ENCODE results near the gene NTSR1.
"Not testable (repeated sequence)": the region's sequence is repeated elsewhere in the genome, so short reads cannot be mapped to it uniquely, and the experiment has no call there.

NTSR1 gene

DNA sequence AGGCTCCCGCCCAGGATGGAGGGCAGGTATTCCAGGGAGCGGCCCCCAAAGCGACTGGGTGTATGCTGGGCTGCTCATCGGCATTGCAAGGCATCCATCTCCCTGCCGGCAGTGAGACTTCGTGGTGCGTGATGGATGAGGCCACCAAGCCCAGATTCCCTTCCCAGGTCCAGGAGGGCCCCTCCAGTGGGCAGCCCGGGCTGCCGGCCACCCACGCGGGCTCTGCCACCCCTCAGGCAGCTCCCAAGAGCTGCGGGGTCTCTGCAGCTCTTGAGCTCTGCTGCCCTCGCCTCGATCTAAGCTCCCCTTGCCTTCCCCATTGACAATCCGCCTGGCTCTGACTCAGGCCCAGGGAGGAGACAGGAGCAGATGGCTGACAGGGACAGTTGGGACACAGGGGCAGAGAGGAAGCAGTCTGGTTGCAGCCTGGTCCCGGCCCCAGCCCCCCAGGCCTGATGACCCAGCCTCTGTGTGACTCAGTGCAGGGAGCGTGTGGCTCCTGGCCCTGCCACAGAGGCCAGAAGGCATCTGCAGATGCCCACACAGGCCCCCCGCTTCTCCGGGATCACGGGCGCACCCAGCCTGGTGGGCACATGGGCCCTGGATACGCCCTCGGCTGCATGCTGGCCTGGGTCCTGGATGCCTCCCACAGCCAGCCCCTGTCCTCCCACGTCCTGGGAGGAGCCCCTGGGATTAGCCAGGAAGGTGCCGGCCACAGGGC is 33.3 kb upstream of the NTSR1 start:
- DNase-seq, result peak; percentile 23

DNA sequence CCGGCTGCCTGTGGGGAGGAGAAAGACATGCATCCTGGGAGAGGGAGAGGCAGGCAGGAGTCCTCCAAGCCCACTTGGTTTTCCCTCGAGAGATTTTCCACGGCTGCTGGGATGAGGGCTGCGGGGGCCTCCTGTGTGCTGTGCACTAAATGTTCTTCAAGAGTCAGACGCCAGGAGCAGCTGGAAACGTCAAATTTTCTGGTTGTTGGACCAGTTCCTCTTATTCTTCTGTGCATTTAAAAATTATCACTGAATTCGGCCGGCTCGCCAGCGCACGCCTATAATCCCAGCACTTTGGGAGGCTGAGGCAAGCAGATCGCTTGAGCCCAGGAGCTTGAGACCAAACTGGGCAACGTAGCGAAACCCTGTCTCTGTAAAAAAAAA is 32.8 kb upstream of the NTSR1 start:
- DNase-seq, result no peak

DNA sequence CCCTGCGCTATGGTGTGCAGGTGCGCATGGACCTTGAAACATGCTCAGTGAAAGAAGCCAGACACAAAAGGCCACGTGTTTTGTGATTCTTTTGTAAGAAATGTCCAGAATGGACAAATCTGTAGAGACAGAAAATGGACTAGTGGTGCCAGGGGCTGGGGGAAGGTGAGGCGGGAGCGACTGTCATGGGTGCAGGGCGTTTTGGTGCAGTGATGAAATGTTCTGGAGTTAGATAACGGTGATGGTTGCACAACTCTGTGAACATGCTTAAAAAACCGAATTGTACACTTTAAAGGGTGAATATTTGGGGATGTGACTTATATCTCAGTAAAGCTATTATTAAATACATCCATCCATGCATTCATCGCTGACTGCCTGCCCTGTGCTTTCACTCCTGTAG is 31.7 kb upstream of the NTSR1 start:
- DNase-seq, result no peak

GRCh38 chr20:62677678-62678077 is 31.0 kb upstream of the NTSR1 start:
- no peak for DNase-seq

- DNase-seq, result peak; percentile 74
Measured at GRCh38 chr20:62678553-62678952, 30.1 kb upstream of the NTSR1 start.

- no peak for DNase-seq
Measured at GRCh38 chr20:62679978-62680589, 28.6 kb upstream of the NTSR1 start.

- DNase-seq, result no peak
Measured at GRCh38 chr20:62682912-62683517, 25.6 kb upstream of the NTSR1 start.

GRCh38 chr20:62683660-62684322 is 24.8 kb upstream of the NTSR1 start:
- DNase-seq, result not testable (repeated sequence)

DNA sequence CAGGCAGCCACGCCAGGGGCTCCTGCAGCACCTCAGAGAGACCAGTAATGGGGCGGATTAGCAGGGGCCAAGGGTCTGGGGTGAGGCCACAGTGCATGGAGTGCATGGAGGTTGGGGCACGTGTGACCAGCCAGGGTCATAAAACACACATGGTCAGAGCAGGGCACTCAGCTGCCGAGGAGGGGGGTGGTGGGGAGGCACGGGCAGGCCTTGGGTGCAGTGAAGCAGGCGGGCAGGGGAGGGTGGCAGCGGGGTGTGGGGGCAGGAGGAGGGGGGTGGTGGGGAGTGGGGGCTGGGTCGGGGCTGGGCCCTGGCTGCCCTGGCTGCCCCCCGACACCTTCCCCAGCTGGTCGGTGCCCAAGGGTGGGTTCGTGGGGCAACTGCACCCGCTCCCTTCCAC is 23.7 kb upstream of the NTSR1 start:
- DNase-seq, result no peak

DNA sequence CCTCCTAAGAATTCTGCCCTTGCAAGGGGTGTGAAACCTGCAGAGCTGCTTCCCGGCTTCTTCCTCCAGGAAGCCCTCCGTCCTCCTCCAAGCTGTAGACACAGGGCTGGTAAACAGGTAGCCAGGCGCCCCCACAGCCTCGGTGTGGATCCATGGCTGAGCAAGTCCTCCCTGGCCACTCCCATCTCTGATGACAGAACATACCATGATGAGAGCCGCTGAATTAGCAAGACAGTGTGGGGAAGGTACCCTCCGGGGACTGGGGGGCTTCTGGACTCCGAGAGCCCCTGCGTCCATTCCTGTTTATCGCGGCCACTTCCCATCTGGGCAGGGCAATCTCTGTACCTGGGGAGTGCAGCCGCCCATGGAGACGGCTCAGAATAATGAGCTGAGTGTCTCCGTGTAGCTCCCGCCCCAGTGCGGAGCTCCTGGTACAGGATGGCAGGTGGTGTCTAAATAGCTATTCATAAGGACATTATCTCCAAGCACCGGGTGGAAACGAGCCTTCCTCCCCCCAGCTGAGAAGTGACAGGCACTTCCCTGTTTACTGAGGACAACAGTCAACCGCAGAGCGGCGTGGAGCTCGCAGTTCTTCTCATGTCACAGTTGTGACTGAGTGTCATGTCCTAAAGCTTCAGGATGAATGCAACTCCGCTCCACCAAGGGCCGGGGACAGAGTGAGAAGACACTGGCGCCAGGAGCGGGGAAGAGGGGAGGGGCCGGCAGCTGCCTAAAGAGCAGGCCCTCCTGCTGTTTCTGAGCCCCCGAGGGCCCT is 22.7 kb upstream of the NTSR1 start:
- peak; percentile 93 for DNase-seq

DNA sequence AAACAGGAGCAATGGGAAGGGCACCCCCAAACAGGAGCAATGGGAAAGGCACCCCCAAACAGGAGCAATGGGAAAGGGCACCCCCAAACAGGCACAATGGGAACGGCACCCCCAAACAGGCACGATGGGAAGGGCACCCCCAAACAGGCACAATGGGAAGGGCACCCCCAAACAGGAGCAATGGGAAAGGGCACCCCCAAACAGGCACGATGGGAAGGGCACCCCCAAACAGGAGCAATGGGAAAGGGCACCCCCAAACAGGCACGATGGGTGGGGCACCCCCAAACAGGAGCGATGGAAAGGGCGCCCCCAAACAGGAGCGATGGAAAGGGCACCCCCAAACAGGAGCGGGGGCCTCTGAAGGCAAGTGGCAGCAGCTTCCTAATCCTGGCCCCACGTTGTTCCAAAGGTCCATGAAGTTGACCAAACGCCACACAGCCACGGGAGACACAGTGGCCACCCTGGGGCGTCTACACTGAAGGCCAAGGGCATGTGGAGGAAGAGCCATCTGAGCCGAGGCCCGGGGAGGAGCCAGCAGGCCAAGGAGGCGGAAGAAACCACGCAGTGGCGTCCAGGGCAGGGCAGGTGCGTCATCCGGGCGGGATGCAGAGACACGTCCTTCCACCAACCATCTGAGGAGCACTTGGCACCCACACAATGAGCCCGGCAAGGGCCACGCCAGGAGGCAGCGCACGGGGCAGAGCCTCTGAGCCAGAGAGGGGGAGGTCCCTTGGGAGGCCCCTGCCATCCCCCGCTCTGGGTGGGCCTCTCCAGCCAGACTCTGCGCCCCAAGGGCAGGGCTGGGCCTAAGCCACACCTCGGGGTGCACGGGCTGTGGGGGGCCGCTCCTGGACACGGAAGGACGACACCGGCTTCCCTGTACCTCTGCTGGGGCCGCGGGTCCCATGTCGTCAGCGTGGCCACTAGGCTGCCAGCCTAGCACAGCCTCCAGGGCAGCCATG is 21.5 kb upstream of the NTSR1 start:
- no peak for DNase-seq

DNA sequence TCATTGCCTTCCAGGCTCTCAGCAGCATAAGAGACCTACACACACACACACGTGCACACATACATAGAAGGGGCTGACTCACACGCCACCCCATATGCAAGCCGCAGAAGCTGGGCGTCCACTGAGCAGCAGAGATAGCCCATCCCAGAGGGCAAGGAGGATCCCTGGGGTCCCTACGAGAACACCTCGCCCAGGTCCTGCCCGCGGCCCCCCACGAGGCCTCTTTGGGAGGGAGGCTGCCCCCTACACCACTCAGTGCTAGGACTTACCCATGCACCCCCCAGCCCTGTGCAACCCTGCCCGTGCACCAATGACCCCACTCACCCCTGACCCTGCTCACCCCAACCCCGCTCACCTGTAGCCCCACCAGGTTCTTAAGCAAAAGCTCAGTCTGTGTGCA is 20.6 kb upstream of the NTSR1 start:
- DNase-seq, result no peak

DNA sequence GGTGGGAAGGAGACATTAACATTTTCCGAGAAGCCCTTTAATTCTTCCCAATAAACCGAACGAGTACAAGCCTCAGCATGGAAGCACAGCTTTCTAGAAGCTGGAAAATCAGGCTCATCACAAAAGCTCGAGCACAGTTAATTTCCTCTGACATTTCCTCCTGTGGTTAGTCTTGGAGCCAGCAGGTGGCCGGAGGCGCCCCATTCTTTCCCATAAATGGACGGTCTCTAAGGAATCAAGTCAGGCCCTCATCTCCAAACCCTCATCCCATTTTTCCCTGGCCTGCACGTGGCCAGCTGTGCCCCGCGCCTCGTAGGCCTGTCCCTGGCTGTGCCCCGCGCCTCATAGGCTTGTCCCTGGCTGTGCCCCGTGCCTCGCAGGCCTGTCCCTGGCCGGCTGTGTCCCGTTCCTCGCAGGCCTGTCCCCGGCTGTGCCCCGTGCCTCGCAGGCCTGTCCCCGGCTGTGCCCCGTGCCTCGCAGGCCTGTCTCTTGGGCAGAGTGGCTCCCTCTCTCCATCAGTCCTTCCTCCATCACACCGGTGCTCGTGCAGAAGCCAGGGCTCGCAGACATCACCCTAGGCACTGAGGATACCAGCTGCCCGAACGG is 19.7 kb upstream of the NTSR1 start:
- no peak for DNase-seq

DNA sequence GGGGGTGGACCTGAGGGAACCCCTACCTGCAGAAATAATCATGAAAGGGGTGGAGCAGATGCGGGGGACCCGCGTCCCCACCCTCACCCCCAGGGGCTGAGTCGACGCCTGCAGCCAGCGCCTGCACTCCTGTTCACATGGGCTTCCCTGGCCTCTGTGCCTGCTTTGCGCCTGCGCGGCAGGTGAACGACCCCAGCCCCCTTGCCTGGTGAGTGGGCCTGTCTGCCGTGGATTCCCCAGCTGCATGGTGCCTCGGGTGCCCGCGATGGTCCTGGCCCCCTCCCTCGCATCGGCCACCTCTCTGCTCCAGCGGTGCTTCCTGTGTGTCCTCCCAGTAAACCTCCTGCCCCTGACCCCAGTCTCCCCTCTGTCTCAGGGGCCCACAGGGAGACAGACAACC is 18.8 kb upstream of the NTSR1 start:
- no peak for DNase-seq

DNA sequence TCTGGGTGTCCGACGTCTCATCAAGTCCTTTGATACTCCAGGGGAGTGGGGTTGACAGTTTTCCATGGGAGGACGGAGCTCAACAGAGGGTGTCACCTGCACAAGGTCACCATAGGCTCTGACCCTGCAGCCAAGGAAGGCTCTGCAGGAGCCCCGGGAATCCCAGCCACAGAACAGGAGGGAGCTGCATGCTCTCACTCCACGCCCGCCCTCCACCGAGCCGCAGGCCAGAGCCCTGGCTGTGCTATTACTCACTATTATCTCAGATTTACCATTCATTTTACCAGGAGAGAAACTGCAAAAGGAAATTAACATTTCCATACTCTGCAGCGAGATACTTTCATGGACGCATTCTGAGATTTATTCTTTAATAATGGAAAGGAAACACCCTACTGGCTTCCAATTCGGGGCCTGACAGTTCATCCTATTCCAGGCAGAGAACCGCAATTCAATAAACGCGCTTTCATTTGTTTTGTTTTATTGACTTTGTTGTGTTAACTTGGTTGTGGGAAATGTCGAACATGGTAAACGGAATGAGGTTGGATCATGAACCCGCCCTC is 18.3 kb upstream of the NTSR1 start:
- DNase-seq, result no peak

DNA sequence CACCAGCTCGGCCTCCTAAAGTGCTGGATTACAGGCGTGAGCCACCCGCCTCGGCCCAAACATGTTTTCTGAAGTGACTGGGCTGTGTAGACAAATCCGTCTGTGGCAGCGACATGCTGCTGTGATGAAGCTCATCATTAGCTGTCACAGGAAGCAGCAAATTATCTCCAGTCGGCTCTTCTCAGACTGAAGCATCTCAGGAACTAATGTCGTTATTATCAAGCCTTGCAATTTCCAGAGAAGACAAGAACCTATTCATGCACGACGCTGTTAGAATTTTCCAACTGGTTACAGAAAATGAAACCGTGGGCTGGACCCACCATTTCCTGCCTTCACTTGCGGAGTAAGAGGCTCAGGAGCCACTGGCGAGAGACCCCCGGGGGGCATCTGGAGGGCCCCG is 17.1 kb upstream of the NTSR1 start:
- DNase-seq, result no peak

- no peak for DNase-seq
Measured at GRCh38 chr20:62692176-62692575, 16.5 kb upstream of the NTSR1 start.

DNA sequence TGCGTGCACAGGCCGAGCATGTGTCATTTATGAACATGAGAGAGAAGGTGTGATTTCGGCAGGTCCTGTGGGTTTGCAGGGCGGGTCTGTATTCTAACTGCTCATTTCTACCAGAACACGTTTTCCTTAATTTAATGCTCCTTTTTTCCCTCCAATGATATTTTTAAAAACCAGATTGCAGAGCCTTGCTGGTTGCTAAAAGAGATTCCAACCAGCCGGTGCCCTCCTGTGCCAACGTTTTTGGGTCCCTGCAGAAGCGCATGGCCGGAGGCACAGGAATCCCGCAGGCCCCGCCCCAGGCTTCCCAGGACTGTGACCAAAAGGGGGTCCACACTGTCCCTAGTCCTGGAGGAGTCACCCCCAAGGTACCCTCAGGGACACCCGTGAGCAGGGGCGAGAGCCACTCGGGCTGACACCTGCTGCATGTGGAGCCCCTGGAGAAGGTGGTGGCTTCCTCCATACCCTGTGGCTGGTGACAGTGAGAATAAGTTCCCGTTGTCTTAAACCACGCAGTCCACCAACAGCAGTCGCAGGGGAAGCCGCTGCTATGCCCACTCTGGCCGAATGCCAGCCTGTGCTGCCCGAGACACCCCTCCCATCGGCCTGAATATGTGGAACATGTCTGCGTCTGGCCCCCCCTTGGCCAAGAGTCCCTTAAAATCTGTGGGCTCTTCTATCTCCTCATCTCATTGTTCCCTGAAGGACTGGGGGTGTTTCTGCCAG is 15.7 kb upstream of the NTSR1 start:
- DNase-seq, result peak; percentile 49

- DNase-seq, result no peak
Measured at GRCh38 chr20:62693524-62693922, 15.1 kb upstream of the NTSR1 start.

GRCh38 chr20:62694106-62694505 is 14.5 kb upstream of the NTSR1 start:
- no peak for DNase-seq

All from hematopoietic multipotent progenitor cell treated with erythropoietin and hydrocortisone succinate and interleukin-3 and kit ligand, for 4 days (in vitro differentiated cells).